Skeletal muscle tissue (tissue), 4 donors: ENCODE measurements around the gene ZNF226. TPM values are rescaled to one million over a fixed set of nuclear protein-coding genes. Genes with fewer than 3 reads are reported as not detected.
A peak's percentile ranks its signal among the peaks of the same experiment; 100 is the strongest.
"Not testable (repeated sequence)": the region's sequence is repeated elsewhere in the genome, so short reads cannot be mapped to it uniquely, and the experiment has no call there.

Source experiments
- H3K27ac ChIP-seq: one replicate; pipeline ENCODE4 v1.7.0; 2013; ENCODE audit warnings: mild to moderate bottlenecking, low read depth, low read length, inconsistent platforms
- H3K27me3 ChIP-seq, 3 donors: one replicate each; pipeline ENCODE4 v1.7.0; 2013; ENCODE audit warnings: low read length in 3 of 3; ENCODE audit not compliant: control insufficient read depth in 3 of 3, insufficient read depth in 3 of 3
- H3K36me3 ChIP-seq, 3 donors: one replicate each; pipeline ENCODE4 v1.7.0; 2013; ENCODE audit warnings: low read length in 3 of 3; ENCODE audit not compliant: control insufficient read depth in 3 of 3, insufficient read depth in 3 of 3
- H3K4me1 ChIP-seq, 3 donors: one replicate each; pipeline ENCODE4 v1.7.0; 2013; ENCODE audit warnings: low read length in 3 of 3, mild to moderate bottlenecking in 3 of 3; ENCODE audit not compliant: control insufficient read depth in 3 of 3, insufficient read depth in 3 of 3
- H3K4me3 ChIP-seq, 3 donors: one replicate each; pipeline ENCODE4 v1.7.0; 2013; ENCODE audit warnings: low read length in 3 of 3
- H3K9ac ChIP-seq, 3 donors: one replicate each; pipeline ENCODE4 v1.7.0; 2013; ENCODE audit warnings: low read length in 3 of 3, mild to moderate bottlenecking in 3 of 3, moderate library complexity in 2 of 3, low read depth in 1 of 3
- H3K9me3 ChIP-seq, 3 donors: one replicate each; pipeline ENCODE4 v1.7.0; 2013; ENCODE audit warnings: low read length in 3 of 3; ENCODE audit not compliant: control insufficient read depth in 3 of 3
- total RNA-seq: library from RNA; depleted of rRNA; stranded (reverse); fragments of >200 nt; gene quantifications from one replicate; pipeline ENCODE4 v1.2.3, GENCODE V29; 2014
- donor health status: Osteomylitis.

Gene ZNF226
- total RNA-seq, 1 donor from 2014 or later, result 15.7 TPM

DNA sequence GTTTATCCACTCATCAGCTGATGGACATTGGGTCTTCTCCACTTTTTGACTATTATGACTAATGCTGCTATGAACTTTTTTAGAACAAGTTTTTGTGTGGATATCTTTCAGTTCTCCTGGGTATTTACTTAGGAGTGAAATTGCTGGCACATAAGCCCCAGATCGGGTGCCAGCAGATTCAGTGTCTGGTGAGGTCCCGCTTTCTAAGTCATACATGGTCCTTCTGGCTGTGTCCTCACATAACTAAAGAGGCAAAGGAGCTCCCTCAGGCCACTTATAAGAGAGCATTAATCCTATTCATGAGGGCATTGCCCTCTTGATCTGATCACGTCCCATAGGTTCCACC, 600 bp upstream of the ZNF226 start:
- H3K4me3 ChIP-seq, result peak overlapping the region; percentile 78 to 92 (median 88)
- H3K36me3 ChIP-seq, result peaks cover 13 to 23% (median 20%) of the 10 kb centered on the region in 3 donors
- peaks cover 2 to 14% (median 4%) of the 10 kb centered on the region in 3 donors for H3K9me3 ChIP-seq
- peak overlapping the region; percentile 76 for H3K27ac ChIP-seq
- H3K9ac ChIP-seq, result no peak overlapping the region
- H3K4me1 ChIP-seq, result peaks cover 6 to 11% (median 7%) of the 10 kb centered on the region in 3 donors
- H3K27me3 ChIP-seq, result no peaks in the 10 kb centered on the region

- peaks cover 0 to 46% (median 10%) of the 10 kb centered on the region in 3 donors for H3K9me3 ChIP-seq
- not testable (repeated sequence) for H3K4me1 ChIP-seq, H3K9ac ChIP-seq, H3K27ac ChIP-seq, H3K27me3 ChIP-seq, H3K4me3 ChIP-seq
- H3K36me3 ChIP-seq, result peaks cover 62 to 77% (median 76%) of the 10 kb centered on the region in 3 donors
Measured at GRCh38 chr19:44170660-44171059, 5.8 kb downstream of the ZNF226 start.

DNA sequence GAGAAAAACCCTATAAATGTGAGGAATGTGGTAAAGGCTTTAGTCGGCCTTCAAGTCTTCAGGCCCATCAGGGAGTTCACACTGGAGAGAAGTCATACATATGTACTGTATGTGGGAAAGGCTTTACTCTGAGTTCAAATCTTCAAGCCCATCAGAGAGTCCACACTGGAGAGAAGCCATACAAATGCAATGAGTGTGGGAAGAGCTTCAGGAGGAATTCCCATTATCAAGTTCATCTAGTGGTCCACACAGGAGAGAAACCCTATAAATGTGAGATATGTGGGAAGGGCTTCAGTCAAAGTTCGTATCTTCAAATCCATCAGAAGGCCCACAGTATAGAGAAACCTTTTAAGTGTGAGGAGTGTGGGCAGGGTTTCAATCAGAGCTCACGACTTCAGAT, 11.7 kb downstream of the ZNF226 start:
- H3K27ac ChIP-seq, result no peak overlapping the region
- peaks cover 14 to 64% (median 20%) of the 10 kb centered on the region in 3 donors for H3K9me3 ChIP-seq
- peak overlapping the region in 1 of 3 donors; percentile 34 for H3K4me3 ChIP-seq
- peaks cover 51 to 57% (median 57%) of the 10 kb centered on the region in 3 donors for H3K36me3 ChIP-seq
- no peaks in the 10 kb centered on the region for H3K4me1 ChIP-seq
- H3K27me3 ChIP-seq, result no peaks in the 10 kb centered on the region
- H3K9ac ChIP-seq, result no peak overlapping the region

- no peaks in the 10 kb centered on the region for H3K27me3 ChIP-seq
- H3K9ac ChIP-seq, result no peak overlapping the region
- peaks cover 10 to 14% (median 13%) of the 10 kb centered on the region in 3 donors for H3K36me3 ChIP-seq
- H3K9me3 ChIP-seq, result peaks cover 10 to 32% (median 13%) of the 10 kb centered on the region in 3 donors
- H3K27ac ChIP-seq, result no peak overlapping the region
- no peak overlapping the region for H3K4me3 ChIP-seq
- H3K4me1 ChIP-seq, result no peaks in the 10 kb centered on the region
Measured at GRCh38 chr19:44180968-44181367, 16.1 kb downstream of the ZNF226 start.

DNA sequence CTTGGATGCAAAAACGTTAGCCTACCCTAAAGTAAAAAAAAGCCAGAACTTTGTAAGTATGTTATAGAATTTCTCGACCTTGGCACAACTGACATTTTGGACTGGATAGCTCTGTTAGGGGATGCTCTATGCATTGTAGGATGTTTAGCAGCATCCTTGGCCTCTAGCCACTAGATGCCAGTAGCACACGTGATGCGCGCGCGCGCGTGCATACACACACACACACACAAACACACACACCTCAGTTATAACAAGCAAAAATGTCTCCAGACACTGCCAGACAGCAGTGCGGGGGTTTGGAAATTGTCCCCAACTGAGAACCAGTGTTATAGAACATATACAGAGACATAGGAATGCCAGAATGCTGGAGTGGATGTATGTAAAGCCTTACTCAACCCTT, 17.2 kb downstream of the ZNF226 start:
- H3K27me3 ChIP-seq, result no peaks in the 10 kb centered on the region
- peaks cover 2 to 21% (median 3%) of the 10 kb centered on the region in 3 donors for H3K9me3 ChIP-seq
- no peak overlapping the region for H3K27ac ChIP-seq
- H3K9ac ChIP-seq, result no peak overlapping the region
- no peak overlapping the region for H3K4me3 ChIP-seq
- peaks cover 0 to 2% (median 1%) of the 10 kb centered on the region in 3 donors for H3K36me3 ChIP-seq
- H3K4me1 ChIP-seq, result no peaks in the 10 kb centered on the region

GRCh38 chr19:44190020-44190419, 25.1 kb downstream of the ZNF226 start:
- peaks cover 0 to 6% (median 0%) of the 10 kb centered on the region in 3 donors for H3K9me3 ChIP-seq

GRCh38 chr19:44192127-44192526, 27.2 kb downstream of the ZNF226 start:
- Histone ChIP-seq H3K36me3 (no peaks in the 10 kb centered on the region), H3K4me1 (no peaks in the 10 kb centered on the region), H3K27ac (no peak overlapping the region), H3K9ac (no peak overlapping the region), H3K27me3 (no peaks in the 10 kb centered on the region), H3K4me3 (no peak overlapping the region), H3K9me3 (peaks cover 0 to 14% (median 4%) of the 10 kb centered on the region in 3 donors)

More at GRCh38 chr19:44190020-44190419, 25.1 kb downstream of the ZNF226 start:
- Histone ChIP-seq H3K9ac (no peak overlapping the region), H3K27ac (no peak overlapping the region), H3K4me3 (no peak overlapping the region), H3K4me1 (no peaks in the 10 kb centered on the region), H3K27me3 (no peaks in the 10 kb centered on the region), H3K36me3 (no peaks in the 10 kb centered on the region)

DNA sequence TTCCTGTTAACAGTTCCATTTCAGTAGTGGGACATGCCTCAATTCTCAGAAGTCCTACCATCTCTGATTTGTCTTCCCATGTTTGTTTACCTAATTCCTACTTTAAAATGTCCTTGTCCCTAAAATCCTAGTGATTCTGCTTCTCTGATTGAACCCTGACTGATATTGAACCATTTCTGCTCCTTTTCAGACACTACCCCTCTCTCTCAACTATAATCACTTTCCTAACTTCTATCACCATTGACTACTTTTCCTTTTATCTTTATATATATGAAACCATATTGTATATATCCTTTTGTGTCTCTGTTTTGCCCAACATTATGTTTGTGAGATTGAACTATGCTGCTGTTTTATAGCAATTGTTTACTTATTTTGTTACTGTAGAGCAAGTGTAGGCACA, 31.9 kb downstream of the ZNF226 start:
- Histone ChIP-seq H3K9me3 (peaks cover 0 to 10% (median 4%) of the 10 kb centered on the region in 3 donors), H3K4me3 (no peak overlapping the region), H3K36me3 (no peaks in the 10 kb centered on the region), H3K9ac (no peak overlapping the region), H3K27me3 (no peaks in the 10 kb centered on the region), H3K27ac (no peak overlapping the region), H3K4me1 (no peaks in the 10 kb centered on the region)

DNA sequence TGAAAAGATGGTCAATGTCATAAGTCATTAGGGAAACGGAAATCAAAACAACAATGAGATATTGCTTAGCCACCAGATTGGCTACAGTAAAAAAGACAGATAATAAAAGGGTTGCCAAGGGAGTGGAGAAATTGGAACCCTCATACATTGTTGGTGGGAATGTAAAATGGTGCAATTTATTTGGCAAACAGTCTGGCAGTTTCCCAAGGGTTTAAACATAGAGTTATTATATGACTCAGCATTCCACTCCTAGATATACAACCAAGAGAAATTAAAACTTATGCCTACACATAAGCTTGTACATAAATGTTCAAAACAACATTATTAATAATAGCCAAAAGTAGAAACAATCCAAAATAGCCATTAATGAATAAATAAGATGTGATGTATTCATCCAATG, 37.6 kb downstream of the ZNF226 start:
- Histone ChIP-seq H3K4me1 (peaks cover 0 to 1% (median 1%) of the 10 kb centered on the region in 3 donors), H3K9me3 (peaks cover 0 to 3% (median 2%) of the 10 kb centered on the region in 3 donors), H3K36me3 (no peaks in the 10 kb centered on the region), H3K27me3 (peaks cover 0 to 2% (median 0%) of the 10 kb centered on the region in 3 donors), H3K27ac (no peak overlapping the region), H3K9ac (no peak overlapping the region), H3K4me3 (no peak overlapping the region)

DNA sequence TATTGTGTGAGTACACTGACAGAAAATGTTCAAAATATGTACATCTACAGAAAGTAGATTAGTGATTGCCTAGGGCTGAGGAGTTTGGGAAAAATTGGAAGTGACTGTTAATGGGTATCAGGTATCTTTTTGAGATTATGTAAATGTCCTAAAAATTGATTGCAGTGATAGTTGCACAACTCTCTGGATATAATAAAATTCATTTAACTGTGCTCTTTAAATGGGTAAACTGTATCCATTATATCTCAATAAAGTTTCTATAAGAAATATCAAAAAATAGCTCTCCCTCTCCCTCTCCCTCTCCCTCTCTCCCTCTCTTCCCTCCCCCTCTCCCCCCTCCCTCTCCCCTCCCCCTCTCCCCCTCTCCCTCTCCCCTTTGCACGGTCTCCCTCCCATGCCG, 38.1 kb downstream of the ZNF226 start:
- H3K4me3 ChIP-seq, result no peak overlapping the region
- peaks cover 0 to 6% (median 4%) of the 10 kb centered on the region in 3 donors for H3K4me1 ChIP-seq
- H3K9ac ChIP-seq, result no peak overlapping the region
- no peak overlapping the region for H3K27ac ChIP-seq
- no peaks in the 10 kb centered on the region for H3K36me3 ChIP-seq
- H3K27me3 ChIP-seq, result peaks cover 0 to 2% (median 0%) of the 10 kb centered on the region in 3 donors
- H3K9me3 ChIP-seq, result peaks cover 0 to 3% (median 2%) of the 10 kb centered on the region in 3 donors
